NCI-H1092 (cell line): Measurements from ENCODE around the gene BTF3L4.
"Not testable (repeated sequence)": the region's sequence is repeated elsewhere in the genome, so short reads cannot be mapped to it uniquely, and the experiment has no call there.

Experiments
- DNase-seq: peaks from one replicate; lab custom pipeline; 2025; lab: John Stamatoyannopoulos, UW

Gene BTF3L4

GRCh38 chr1:52055066-52055865 lies 829 bp upstream of the BTF3L4 start, which contains the start of gene TXNDC12:
TSS of gene TXNDC12 (minus strand) at chr1:52055191. CDS start at chr1:52055096, 95 bp downstream.
- peak; percentile 76 for DNase-seq

GRCh38 chr1:52055866-52056162 lies 281 bp upstream of the BTF3L4 start:
- no peak for DNase-seq

- no peak for DNase-seq
Measured at GRCh38 chr1:52056937-52057231, 789 bp downstream of the BTF3L4 start.

GRCh38 chr1:52057255-52057654 lies 1.2 kb downstream of the BTF3L4 start:
- no peak for DNase-seq

- DNase-seq = no peak
Measured at GRCh38 chr1:52057876-52058415, 1.9 kb downstream of the BTF3L4 start.

- DNase-seq = no peak
Measured at GRCh38 chr1:52059321-52059720, 3.2 kb downstream of the BTF3L4 start.

- DNase-seq = no peak
Measured at GRCh38 chr1:52059888-52060287, 3.8 kb downstream of the BTF3L4 start.

GRCh38 chr1:52060822-52061221 lies 4.7 kb downstream of the BTF3L4 start:
- DNase-seq = no peak

GRCh38 chr1:52063192-52063591 lies 7.1 kb downstream of the BTF3L4 start:
- DNase-seq = no peak

- DNase-seq = no peak
Measured at GRCh38 chr1:52070704-52071103, 14.6 kb downstream of the BTF3L4 start.

GRCh38 chr1:52072291-52072690 lies 16.2 kb downstream of the BTF3L4 start:
- no peak for DNase-seq

- DNase-seq = not testable (repeated sequence)
Measured at GRCh38 chr1:52077277-52077676, 21.2 kb downstream of the BTF3L4 start.

- no peak for DNase-seq
Measured at GRCh38 chr1:52080014-52080415, 23.9 kb downstream of the BTF3L4 start.

GRCh38 chr1:52087892-52088291 lies 31.8 kb downstream of the BTF3L4 start:
- not testable (repeated sequence) for DNase-seq

- not testable (repeated sequence) for DNase-seq
Measured at GRCh38 chr1:52094300-52094699, 38.2 kb downstream of the BTF3L4 start.

GRCh38 chr1:52096216-52096615 lies 40.1 kb downstream of the BTF3L4 start:
- DNase-seq = no peak

- DNase-seq = no peak
Measured at GRCh38 chr1:52098139-52098871, 42.2 kb downstream of the BTF3L4 start.

- no peak for DNase-seq
Measured at GRCh38 chr1:52102336-52103013, 46.4 kb downstream of the BTF3L4 start.

- DNase-seq = no peak
Measured at GRCh38 chr1:52111492-52111891, 55.4 kb downstream of the BTF3L4 start.

GRCh38 chr1:52112489-52112888 lies 56.4 kb downstream of the BTF3L4 start:
- no peak for DNase-seq

GRCh38 chr1:52119301-52120079 lies 63.4 kb downstream of the BTF3L4 start:
- no peak for DNase-seq

- DNase-seq = no peak
Measured at GRCh38 chr1:52122384-52122783, 66.3 kb downstream of the BTF3L4 start.
